CD4-positive, alpha-beta T cell treated with Interleukin-4 for 4 hours (primary cell): ENCODE measurements around the gene ACACB.

Source experiments
- DNase-seq: peaks from one replicate; pipeline ENCODE4 v3.0.0-alpha.2; 2020

Gene ACACB

GRCh38 chr12:109221277-109221931 is 105.0 kb downstream of the ACACB start:
- no peak for DNase-seq

GRCh38 chr12:109222062-109222461 is 105.7 kb downstream of the ACACB start:
- no peak for DNase-seq

DNA sequence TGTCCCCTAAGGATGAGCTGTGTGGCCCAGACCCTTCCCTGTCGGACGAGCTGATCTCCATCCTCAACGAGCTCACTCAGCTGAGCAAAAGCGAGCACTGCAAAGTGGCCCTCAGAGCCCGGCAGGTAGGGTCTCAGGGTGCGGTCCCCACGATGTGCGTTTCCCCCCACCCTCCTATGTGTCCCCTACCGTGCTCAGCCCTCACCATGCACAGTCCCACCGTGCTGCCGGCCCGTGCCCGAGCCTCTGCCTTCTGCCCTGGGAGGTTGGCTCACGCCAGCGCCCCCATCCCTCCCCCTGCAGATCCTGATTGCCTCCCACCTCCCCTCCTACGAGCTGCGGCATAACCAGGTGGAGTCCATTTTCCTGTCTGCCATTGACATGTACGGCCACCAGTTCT is 106.1 kb downstream of the ACACB start:
- DNase-seq: no peak

DNA sequence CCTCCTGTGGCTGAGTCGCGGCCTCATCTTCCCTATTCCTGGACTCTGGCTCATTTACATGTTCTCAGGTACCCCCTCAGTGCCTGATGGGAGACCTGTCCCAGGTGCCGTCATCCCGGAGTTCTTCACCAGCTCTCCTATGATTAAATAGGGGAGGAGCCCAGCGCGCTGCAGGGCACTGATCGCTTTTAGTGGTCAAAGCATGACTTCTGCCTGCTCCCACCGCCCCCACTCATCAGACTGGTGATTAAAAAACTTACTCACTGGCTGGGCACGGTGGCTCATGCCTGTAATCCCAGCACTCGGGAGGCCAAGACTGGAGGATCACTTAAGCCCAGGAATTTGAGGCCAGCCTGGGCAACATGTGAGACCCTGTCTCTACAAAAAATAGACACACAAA is 106.8 kb downstream of the ACACB start:
- DNase-seq: no peak

DNA sequence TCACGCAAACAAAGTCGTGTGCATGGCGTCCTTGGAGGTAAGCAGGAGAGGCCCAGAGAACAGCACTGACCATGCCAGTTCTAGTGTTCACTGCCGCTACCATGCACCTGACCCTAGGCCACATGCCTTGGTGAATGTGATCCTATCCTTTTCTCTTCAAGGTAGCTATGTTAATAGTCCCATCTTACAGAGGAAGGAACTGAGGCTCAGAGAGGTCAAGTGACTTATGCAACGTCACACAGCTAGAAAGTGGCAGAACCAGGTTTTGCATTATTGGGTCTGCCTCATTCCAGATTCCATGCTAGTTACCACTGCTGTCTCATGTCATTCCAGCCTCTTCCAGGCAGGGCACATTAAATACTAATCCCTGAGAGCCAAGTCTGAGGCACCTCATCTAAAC is 107.5 kb downstream of the ACACB start:
- DNase-seq: no peak

DNA sequence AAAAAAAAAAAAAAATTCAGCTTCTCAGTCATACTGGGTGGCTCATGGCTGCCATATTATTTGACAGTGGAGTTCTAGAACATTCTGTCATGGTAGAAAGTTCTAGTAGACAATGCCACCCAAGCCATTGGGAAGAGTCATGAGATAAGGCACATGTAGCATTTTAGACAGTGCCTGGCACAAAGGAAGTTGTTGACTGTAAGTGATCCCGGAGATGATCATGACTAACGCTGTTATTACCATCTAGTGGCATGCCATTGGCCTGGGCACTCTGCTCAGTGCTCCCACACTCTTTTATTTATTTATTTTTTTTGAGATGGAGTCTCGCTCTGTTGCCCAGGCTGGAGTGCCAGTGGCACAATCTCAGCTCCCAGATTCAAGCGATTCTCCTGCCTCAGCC is 112.3 kb downstream of the ACACB start:
- no peak for DNase-seq

- DNase-seq: no peak
Measured at GRCh38 chr12:109230193-109230592, 113.8 kb downstream of the ACACB start.

DNA sequence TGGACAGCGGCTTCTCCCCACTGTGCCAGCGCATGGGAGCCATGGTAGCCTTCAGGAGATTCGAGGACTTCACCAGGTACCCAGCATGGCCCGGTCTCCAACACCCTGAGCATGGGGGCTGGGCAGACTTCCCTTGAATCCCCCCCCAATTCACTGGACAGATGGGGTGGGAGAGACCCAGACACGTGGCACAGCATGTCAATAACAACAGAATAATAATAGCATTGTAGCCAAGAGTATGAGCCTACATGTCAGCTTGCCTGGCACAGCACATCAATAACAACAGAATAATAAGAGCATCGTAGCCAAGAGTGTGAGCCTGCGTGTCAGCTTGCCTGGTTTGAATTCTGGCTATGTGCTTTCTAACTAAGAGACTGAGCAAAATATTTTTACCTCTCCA is 116.3 kb downstream of the ACACB start:
- DNase-seq: no peak

DNA sequence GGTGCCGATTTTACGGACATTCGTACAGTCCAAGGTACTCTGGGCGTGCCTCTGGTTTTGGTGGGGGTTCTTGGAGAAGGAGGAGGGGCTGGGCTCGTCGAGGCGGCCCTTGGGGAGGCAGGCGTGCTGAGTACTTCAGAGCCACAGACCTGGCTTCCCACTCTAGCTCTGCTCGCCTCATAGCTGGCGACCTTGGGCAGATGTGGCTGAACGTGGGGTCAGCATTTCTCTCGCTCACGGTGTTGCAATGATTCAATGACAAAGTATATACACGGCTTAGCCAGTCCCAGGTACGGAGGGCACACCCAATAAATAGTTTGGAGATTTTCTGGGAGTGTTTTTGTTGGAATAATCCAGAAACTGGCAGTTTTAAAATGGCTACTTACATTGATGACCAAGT is 117.6 kb downstream of the ACACB start:
- no peak for DNase-seq

DNA sequence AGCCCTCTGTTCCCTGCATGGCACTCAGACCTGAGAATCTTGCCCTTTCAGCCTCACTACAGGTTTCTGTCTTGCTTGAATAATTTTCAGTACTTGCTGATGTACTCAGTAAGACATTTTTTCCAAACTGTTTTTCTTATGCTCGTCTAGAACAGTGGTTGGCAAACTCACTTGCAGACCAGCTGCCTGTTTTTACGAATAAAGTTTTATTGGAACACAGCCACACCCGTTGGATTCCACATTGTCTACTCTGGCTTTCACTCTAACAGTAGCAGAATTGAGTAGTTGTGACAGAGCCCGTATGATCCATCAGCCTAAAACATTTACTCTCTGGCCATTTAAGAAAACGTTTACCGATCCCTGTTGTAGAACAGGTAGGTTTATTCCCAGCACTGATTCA is 119.9 kb downstream of the ACACB start:
- DNase-seq: no peak

GRCh38 chr12:109239179-109239578 is 122.8 kb downstream of the ACACB start:
- DNase-seq: no peak

DNA sequence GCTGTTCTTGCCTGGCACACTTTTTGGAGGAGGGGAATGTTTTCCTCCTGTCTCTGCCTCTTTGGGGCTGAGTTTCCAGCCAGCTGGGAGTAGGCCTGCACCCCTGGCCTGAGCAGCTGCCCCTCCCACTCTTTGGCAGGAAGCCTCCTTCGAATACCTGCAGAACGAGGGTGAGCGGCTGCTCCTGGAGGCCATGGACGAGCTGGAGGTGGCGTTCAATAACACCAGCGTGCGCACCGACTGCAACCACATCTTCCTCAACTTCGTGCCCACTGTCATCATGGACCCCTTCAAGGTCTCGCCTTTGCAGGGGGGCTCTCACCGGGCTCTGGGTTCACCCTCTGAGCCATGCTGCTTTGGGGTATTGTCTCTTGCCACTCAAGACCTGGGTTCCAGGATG is 123.3 kb downstream of the ACACB start:
- DNase-seq: no peak

- DNase-seq: no peak
Measured at GRCh38 chr12:109240365-109240764, 124.0 kb downstream of the ACACB start.

- no peak for DNase-seq
Measured at GRCh38 chr12:109241936-109242335, 125.5 kb downstream of the ACACB start.

GRCh38 chr12:109244073-109244472 is 127.7 kb downstream of the ACACB start:
- no peak for DNase-seq

- DNase-seq: no peak
Measured at GRCh38 chr12:109246221-109246620, 129.8 kb downstream of the ACACB start.

DNA sequence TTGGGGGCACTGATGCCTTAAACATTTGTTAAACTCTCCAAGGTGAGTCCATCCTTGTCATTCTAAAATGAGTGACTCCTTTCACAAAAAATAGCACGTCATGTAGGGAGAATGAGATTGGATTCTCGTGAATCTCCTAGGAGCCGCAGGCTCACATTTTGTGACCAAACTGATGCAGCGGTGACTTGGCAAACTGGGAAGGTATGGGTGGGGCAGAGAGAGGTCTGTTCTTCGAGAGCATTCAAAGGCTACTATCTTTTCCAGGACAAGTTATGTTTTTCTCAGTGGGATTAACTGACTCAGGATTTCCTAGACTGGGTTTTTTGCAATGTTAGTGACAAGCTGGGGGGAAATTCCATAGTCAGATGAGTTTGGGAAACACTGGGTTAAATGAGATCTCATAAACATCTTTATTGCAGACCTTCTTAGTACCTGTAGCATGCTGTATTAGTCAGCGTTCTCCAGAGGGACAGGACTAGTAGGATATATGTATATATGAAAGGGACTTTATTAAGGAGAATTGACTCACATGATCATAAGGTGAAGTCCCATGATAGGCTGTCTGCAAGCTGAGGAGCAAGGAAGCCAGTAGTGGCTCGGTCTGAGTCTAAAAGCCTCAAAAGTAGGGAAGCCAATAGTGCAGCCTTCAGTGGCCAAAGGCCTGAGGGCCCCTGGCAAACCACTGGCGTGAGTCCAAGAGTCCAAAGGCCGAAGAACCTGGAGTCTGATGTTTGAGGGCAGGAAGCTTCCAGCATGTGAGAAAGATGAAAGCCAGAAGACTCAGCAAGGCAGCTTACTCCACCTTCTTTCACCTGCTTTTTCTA is 131.7 kb downstream of the ACACB start:
- no peak for DNase-seq

DNA sequence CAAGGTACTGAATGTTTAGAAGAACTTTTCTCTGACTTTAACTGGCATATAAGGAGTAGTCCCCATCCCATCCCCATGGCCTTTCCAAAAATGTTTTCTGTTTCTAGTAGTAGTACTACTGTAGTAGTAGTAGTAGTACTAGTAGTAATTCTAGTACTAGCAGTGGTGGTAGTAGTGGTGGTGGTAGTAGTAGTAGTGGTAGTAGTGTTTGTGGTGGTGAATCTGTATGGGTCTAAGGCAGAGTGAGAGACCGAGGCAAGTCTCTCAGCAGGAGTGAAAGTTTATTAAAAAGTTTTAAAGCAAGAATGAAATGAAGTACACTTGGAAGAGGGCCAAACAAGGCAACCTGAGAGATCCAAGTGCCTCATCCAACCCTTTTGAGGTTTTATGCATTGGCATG is 134.1 kb downstream of the ACACB start:
- DNase-seq: no peak

DNA sequence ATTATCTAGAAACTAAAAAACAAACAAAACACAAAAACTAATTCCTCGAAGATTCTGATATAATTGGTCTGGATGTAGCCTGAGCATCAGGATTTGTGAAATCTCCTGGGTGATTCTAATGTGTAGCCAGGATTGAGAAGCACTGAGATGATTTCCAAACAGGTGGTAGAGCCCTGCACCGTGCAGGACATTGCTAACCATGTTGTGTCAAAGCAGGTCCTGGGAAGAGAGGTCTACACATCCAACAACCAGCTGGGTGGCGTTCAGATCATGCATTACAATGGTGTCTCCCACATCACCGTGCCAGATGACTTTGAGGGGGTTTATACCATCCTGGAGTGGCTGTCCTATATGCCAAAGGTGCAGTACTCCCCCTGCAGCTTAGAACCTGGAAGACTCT is 136.4 kb downstream of the ACACB start:
- no peak for DNase-seq

DNA sequence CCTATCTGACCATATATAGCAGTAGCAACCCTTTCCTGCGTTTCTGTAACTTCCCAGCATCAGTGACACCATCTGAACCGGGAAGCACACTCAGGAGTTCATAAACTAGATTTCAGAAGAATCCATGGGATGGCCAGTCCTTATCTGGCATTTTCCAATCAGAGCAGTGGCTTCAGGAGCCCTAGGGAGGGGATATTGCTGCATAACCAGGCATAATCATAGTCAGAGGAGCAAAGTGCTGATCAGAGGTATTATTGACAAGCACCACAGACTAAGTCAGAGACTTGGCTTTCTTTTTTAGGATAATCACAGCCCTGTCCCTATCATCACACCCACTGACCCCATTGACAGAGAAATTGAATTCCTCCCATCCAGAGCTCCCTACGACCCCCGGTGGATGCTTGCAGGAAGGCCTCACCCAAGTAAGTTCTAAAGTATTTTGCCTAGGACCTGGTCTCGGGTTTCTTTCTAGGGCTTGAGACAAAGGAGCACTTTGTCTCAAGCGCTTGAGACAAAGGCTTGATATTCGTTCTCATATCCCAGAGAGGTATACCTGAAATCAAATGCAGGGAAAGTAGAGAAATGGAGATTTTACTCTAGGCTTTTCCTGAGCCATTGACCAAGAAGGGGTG is 137.6 kb downstream of the ACACB start:
- no peak for DNase-seq

DNA sequence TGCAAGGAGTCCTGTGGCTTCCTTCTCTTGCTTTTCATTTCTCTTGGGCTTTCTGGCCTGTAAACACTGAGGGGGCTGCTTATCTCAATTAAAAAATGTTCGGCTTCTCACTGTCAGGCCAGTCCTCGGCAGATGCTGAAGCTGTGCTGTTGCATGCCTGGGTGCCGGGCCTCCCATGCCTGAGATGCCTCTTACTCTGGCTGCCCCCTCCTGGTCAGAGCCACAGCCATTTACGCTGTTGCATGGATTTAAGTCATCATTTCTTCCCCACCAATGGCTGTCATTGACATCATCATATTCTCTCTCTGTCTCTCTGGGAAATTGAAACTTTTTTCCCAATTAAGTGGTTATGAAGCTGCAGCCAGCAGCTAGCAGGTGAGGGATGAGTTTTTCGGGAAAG is 139.0 kb downstream of the ACACB start:
- DNase-seq: no peak

- DNase-seq: no peak
Measured at GRCh38 chr12:109256011-109256410, 139.6 kb downstream of the ACACB start.

DNA sequence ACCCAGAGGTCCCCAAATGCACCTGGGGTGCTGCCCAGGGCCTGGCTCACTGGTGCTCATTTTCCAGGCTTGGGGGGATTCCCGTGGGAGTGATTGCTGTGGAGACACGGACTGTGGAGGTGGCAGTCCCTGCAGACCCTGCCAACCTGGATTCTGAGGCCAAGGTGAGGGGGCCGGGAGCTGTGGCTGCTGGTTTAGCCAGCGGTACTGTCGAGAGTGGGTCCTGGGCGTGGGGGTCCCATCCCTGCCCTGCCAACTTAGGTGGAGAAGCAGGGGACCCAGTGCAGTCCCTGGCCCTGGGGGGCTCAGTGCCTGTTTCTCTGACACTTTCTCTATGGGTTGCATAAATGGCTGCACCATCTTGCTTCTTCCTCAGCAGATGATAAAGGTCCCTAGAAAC is 141.8 kb downstream of the ACACB start:
- no peak for DNase-seq
